ENCODE measurements around the gene SF3B3. TPM values are rescaled to one million over a fixed set of nuclear protein-coding genes. Genes with fewer than 3 reads are reported as not detected.

The SF3B3 gene
- total and polyA plus RNA-seq, 10 of the 15 experiments (the other 5 are each of a cell fraction or from before 2014, with no cell fraction given), result 134 to 453 (median 215) TPM

DNA sequence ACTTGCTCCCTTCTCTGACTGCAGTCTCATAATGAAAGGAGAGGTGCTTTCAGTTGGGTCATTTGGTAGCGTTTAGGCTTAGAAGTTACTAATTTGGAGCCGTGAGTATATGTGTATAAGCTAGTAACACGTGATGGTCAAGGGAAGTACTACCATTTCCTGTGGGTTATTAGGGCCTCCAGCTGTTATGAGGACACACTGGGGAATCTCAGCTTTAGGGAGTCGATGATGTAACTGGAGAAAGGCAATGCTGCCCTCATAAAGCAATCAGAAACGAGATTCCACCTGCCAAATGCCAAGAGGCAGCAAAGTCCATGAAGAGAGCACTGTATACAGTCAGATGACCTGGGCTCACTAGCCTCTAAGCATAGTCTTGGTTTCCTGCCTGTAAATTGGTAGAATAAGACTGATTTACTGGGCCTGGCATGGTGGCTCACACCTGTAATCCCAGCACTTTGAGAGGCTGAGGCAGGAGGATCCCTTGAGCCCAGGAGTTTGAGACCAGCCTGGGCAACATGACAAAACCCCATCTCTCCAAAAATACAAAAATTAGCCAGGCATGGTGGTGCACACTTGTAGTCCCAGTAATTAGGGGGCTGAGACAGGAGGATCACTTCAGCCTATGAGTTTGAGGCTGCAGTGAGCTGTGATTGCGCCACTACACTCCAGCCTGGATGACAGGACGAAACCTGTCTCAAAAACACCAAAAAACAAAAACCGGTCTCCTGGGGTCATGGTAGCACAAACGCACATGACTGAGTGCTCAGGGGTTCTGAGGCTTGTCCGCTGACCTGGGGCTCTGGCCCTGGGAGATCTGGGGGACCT, 53.0 kb downstream of the SF3B3 start (continued):
- TF ChIP-seq POLR2AphosphoS5 (IDR thresholded peaks at IDR 0.05; ENCODE audit: low read length) (peak; percentile 70; the same call in 1 of the 2 replicates), SREBF1 (IDR thresholded peaks at IDR 0.05; ENCODE audit: low read length) (no peak), TARDBP (IDR thresholded peaks at IDR 0.05; ENCODE audit: borderline replicate concordance) (no peak), MEF2B (IDR thresholded peaks at IDR 0.05; ENCODE audit: partially characterized antibody, poor library complexity, severe bottlenecking) (no peak), EP300 (IDR thresholded peaks at IDR 0.05; ENCODE audit: borderline replicate concordance in 1 of 2, control insufficient read depth in 1 of 2, low read depth in 2 of 2, low read length in 2 of 2) (peak in 1 of 2 experiments; percentile 12; a peak in 1 of 4 replicates)

DNA sequence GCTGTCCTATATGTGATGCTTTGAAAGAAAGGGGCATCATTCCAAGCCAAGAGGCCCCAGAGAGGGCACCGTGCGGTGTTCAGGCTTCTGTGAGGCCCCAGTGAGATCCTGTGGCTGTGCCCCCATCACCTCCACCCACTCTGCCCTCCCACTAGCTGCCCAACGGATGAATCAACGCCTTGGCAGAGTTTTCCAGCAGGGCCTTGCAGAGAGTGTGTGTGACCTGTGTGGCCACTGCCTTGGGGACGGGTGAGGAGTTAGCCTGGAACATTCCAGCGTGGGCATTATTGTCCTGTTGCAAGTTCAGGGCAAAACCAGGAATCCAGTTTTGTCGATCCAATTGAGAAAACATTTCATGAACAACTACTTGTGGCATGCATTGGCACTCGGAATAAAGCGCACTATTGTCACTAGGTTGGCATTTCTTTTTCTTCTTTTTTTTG, 53.7 kb downstream of the SF3B3 start:
- Histone ChIP-seq H3K27ac (ENCODE audit: control insufficient read depth, insufficient read depth) (no peak overlapping the region), H3K27me3 (replicated peaks in 1 of 2; ENCODE audit: control insufficient read depth in 2 of 2, insufficient read depth in 2 of 2, low read length in 1 of 2) (no peaks in the 10 kb centered on the region), H3K4me1 (ENCODE audit: control insufficient read depth, insufficient read depth, low read length) (peaks cover 13% of the 10 kb centered on the region), H3K4me3 (no peak overlapping the region), H3K9me3 (replicated peaks; ENCODE audit: control insufficient read depth, insufficient read depth, low read length) (no peaks in the 10 kb centered on the region), H3K9ac (ENCODE audit: control insufficient read depth, insufficient read depth, low read length) (no peak overlapping the region), H3K79me2 (ENCODE audit: control insufficient read depth, insufficient read depth, low read length) (no peaks in the 10 kb centered on the region), H3K4me2 (ENCODE audit: control insufficient read depth, insufficient read depth) (no peak overlapping the region), H2AFZ (ENCODE audit: control insufficient read depth, low read depth, low read length) (no peak overlapping the region), H4K20me1 (ENCODE audit: control insufficient read depth, insufficient read depth) (no peaks in the 10 kb centered on the region; the same call in 1 of the 2 replicates), H3K36me3 (ENCODE audit: control insufficient read depth in 2 of 2, insufficient read depth in 2 of 2, low read length in 1 of 2) (peaks cover 11 to 16% of the 10 kb centered on the region in 2 experiments)
- intact Hi-C loops (cut with micrococcal nuclease; ENCODE audit: unreplicated experiment) (loop anchor here (5.0 kb wide), 1 partner anchor 75 kb away; no protein-coding TSS in a partner anchor), in situ Hi-C loops (cut with MboI) (no loop called here)
- ChIA-PET CTCF (no interaction called here), SMC1A (ENCODE audit: uncharacterized antibody, unreplicated experiment) (no interaction called here), POLR2A (interaction anchor here (1.1 kb wide), 1 partner anchor 34 kb away, joined by 3 read pairs; no protein-coding TSS in a partner anchor), RAD21 (ENCODE audit: unreplicated experiment) (no interaction called here)
- WGBS (ENCODE audit: insufficient coverage, insufficient replicate concordance, low lambda C conversion rate, missing lambda C conversion rate), result 75% methylated on average over 9 of the region's 9 CpGs
- no peak for DNase-seq (ENCODE audit: low read depth, low spot score)
- BruUV-seq (replicated peaks), result no TSS peak
- no peak for FAIRE-seq
- peak; percentile 8; the same call in 2 of the 3 replicates for ATAC-seq
- TF ChIP-seq CBX3 (IDR thresholded peaks at IDR 0.05; ENCODE audit: borderline replicate concordance, low read depth), result no peak
- TF ChIP-seq POLR2A (IDR thresholded peaks at IDR 0.05; ENCODE audit: low read depth, low read length), result peak; percentile 41; the same call in 1 of the 2 replicates

Data from GM12878 (cell line).